ENCODE measurements around the gene FAM216A.
"Not testable (repeated sequence)": the region's sequence is repeated elsewhere in the genome, so short reads cannot be mapped to it uniquely, and the experiment has no call there.

Gene FAM216A

DNA sequence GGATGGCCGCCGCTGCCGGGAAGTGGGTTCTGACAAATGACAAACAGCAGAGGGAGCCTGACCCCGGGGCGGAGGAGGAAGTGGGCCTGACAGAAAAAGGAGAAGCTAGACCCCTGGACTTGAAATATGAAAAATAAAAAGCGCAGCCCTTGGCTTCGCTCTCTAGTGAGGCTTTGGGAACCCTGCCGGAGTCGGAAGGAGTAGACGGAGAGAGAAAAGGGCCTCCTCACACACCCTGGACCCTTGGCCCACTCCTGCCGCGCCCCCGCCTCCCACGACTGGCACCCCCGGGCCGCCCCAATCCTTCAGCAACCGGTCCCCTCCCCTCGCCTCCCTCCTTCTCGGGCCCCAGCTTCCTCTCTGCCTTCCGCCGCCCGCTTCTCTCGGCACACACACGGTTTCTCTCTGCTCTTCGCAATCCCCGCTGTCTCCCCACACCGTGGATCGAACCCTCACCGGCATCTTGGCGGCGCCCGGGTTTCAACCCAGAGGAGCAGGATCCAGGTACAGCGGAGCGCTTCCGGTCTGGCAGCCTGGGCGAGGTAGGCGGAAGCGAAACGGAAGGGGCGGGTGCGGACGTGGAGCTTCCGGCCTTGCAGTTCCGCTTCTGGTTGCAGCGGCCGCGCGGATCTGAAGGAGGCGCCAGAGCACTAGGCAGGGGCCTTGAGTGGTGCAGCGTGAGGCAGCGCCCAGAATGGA is 18.7 kb upstream of the FAM216A start, which contains the start of gene ARPC3:
Gene ARPC3 (minus strand): TSS at position 539 of the 699 bp plus-strand sequence. CDS start 77 bp downstream, at position 462.
- Histone ChIP-seq H3K4me3 (ENCODE audit: low read depth, low read length) (peak within 1 kb of the TSS; percentile 91), H3K36me3 (ENCODE audit: insufficient read depth, low read length) (peaks cover 5% of the 10 kb centered on the region; the same call in 1 of the 2 replicates), H3K79me2 (ENCODE audit: control insufficient read depth, insufficient read depth, low read length, unreplicated experiment) (peaks cover 49% of the 10 kb centered on the region), H3K27ac (ENCODE audit: low read depth, low read length) (peak within 1 kb of the TSS; percentile 81), H3K4me1 (ENCODE audit: control insufficient read depth, insufficient read depth, low read length, unreplicated experiment) (peaks cover 4% of the 10 kb centered on the region), H2AFZ (ENCODE audit: low read length, unreplicated experiment) (peak within 1 kb of the TSS; percentile 64), H3K27me3 (ENCODE audit: insufficient read depth, low read length) (no peaks in the 10 kb centered on the region)

DNA sequence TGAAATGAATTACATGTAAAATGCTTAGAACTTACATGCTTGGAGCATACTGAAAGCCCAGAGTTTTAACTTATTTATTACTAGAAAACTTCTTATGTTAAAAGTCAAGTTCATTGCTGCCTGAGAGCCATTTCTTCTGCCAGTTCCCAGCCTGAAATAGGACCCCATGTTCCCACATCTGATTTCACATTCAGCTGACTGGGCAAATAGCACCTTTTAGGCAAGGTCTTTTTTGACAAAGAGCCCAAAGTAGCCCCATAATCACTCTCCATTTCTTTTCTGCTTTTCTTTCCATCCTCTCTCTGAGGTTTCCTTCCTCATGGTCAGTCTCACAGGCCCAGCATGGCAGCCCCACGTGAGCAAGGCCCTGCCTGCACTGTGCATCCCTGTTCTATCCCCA is 17.4 kb upstream of the FAM216A start:
- H2AFZ ChIP-seq (ENCODE audit: low read length, unreplicated experiment) = no peak overlapping the region
- H3K4me3 ChIP-seq (ENCODE audit: low read depth, low read length) = no peak overlapping the region
- peaks cover 7% of the 10 kb centered on the region; the same call in 1 of the 2 replicates for H3K36me3 ChIP-seq (ENCODE audit: insufficient read depth, low read length)
- H3K27me3 ChIP-seq (ENCODE audit: insufficient read depth, low read length) = no peaks in the 10 kb centered on the region
- H3K79me2 ChIP-seq (ENCODE audit: control insufficient read depth, insufficient read depth, low read length, unreplicated experiment) = peaks cover 36% of the 10 kb centered on the region
- H3K4me1 ChIP-seq (ENCODE audit: control insufficient read depth, insufficient read depth, low read length, unreplicated experiment) = peaks cover 4% of the 10 kb centered on the region
- no peak overlapping the region for H3K27ac ChIP-seq (ENCODE audit: low read depth, low read length)

DNA sequence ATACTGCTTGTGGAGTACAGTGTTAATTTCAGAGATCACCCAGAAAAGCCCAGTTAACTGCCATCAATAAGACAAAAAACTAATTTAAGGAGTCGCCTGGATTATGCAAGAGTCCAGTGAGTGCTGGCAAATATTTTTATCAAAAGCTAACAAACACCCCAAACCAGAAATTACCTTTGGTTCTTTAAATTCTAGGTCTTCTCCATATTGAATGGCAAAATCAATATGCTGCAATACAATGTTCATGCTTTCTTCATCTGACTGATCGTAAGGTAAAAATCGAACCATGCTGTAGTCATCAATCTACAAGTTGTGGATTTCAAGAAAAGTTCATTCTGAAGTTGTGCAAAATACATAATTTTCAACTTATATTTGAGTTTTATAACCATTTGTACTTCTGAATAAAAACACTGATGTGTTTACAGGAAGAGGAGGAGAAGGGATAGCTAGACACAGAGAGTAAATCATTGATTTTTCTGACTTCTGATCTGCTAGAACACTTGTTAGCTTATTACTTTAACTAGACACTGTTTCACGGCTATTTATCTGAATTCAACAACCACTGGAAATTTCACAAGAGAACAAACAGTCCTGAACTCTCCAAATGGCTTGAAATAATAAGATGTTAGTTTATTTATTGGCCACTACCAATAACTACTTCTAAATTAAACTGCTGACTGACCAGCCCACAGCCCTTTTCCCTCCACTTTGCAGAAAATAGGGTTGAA is 14.9 kb upstream of the FAM216A start:
- Histone ChIP-seq H3K4me1 (ENCODE audit: control insufficient read depth, insufficient read depth, low read length, unreplicated experiment) (peaks cover 4% of the 10 kb centered on the region), H2AFZ (ENCODE audit: low read length, unreplicated experiment) (no peak overlapping the region), H3K27ac (ENCODE audit: low read depth, low read length) (no peak overlapping the region), H3K27me3 (ENCODE audit: insufficient read depth, low read length) (no peaks in the 10 kb centered on the region), H3K79me2 (ENCODE audit: control insufficient read depth, insufficient read depth, low read length, unreplicated experiment) (peaks cover 14% of the 10 kb centered on the region), H3K36me3 (ENCODE audit: insufficient read depth, low read length) (peaks cover 7% of the 10 kb centered on the region; the same call in 1 of the 2 replicates), H3K4me3 (ENCODE audit: low read depth, low read length) (no peak overlapping the region)

DNA sequence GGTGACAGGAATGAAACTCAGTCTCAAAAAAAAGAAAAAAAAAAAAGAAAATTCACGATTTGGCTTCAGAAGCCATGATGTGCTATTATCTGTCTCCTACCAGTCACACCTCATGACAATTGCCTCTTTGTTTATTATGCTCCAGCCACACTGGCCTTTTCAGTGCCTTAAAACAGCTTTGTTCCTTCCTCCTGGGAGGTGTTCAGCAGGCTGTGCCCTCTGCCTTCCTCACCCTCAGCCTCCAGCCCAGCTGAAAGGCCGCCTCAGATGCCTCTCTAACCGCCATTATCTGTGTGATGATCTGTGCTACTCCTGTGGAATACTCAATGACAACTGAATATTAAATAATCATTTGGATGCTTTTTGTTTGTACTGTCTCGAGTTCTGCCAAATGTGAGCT is 9.9 kb upstream of the FAM216A start:
- Histone ChIP-seq H2AFZ (ENCODE audit: low read length, unreplicated experiment) (no peak overlapping the region), H3K79me2 (ENCODE audit: control insufficient read depth, insufficient read depth, low read length, unreplicated experiment) (no peaks in the 10 kb centered on the region), H3K27me3 (ENCODE audit: insufficient read depth, low read length) (no peaks in the 10 kb centered on the region), H3K36me3 (ENCODE audit: insufficient read depth, low read length) (peaks cover 15% of the 10 kb centered on the region; the same call in 1 of the 2 replicates), H3K27ac (ENCODE audit: low read depth, low read length) (no peak overlapping the region), H3K4me3 (ENCODE audit: low read depth, low read length) (no peak overlapping the region), H3K4me1 (ENCODE audit: control insufficient read depth, insufficient read depth, low read length, unreplicated experiment) (no peaks in the 10 kb centered on the region)

DNA sequence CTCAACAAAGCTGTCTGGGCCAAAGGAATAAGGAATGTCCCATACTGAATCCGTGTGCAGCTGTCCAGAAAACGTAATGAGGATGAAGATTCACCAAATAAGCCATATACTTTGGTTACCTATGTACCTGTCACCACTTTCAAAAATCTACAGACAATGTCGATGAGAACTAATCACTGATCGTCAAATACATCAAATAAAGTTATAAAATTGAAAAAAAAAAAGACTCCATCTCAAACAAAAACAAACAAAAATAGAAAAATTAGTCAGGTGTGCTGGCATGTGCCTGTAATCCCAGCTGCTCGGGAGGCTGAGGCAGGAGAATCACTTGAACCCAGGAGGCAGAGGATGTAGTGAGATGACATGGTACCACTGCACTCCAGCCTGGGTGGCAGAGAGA is 7.5 kb upstream of the FAM216A start:
- H3K27me3 ChIP-seq (ENCODE audit: insufficient read depth, low read length); H3K79me2 ChIP-seq (ENCODE audit: control insufficient read depth, insufficient read depth, low read length, unreplicated experiment); H2AFZ ChIP-seq (ENCODE audit: low read length, unreplicated experiment); H3K4me3 ChIP-seq (ENCODE audit: low read depth, low read length); H3K4me1 ChIP-seq (ENCODE audit: control insufficient read depth, insufficient read depth, low read length, unreplicated experiment); H3K27ac ChIP-seq (ENCODE audit: low read depth, low read length); H3K36me3 ChIP-seq (ENCODE audit: insufficient read depth, low read length): not testable (repeated sequence)

DNA sequence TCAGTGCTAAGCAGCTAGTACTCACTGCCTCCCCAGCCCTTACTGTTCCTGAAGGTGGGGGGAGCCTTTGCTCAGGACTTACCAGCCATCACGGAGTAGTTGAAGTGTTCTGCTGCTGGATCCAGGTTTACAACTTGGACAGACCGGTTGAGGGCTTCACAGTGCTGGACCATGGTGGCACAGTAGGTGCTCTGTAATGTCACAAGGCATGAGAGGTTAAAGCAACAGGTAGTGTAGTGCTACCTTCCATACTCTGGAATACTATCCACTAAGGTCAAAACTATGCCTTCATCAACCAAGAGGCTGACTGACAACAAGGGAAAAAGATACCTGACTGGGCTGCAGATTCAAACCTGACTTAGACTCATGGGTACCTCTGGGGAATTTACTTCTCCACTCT is 3.6 kb upstream of the FAM216A start:
- Histone ChIP-seq H3K79me2 (ENCODE audit: control insufficient read depth, insufficient read depth, low read length, unreplicated experiment) (peaks cover 27% of the 10 kb centered on the region), H3K4me1 (ENCODE audit: control insufficient read depth, insufficient read depth, low read length, unreplicated experiment) (peaks cover 14% of the 10 kb centered on the region), H3K36me3 (ENCODE audit: insufficient read depth, low read length) (peaks cover 3% of the 10 kb centered on the region; the same call in 1 of the 2 replicates), H3K4me3 (ENCODE audit: low read depth, low read length) (no peak overlapping the region), H3K27me3 (ENCODE audit: insufficient read depth, low read length) (no peaks in the 10 kb centered on the region), H2AFZ (ENCODE audit: low read length, unreplicated experiment) (no peak overlapping the region), H3K27ac (ENCODE audit: low read depth, low read length) (no peak overlapping the region)

DNA sequence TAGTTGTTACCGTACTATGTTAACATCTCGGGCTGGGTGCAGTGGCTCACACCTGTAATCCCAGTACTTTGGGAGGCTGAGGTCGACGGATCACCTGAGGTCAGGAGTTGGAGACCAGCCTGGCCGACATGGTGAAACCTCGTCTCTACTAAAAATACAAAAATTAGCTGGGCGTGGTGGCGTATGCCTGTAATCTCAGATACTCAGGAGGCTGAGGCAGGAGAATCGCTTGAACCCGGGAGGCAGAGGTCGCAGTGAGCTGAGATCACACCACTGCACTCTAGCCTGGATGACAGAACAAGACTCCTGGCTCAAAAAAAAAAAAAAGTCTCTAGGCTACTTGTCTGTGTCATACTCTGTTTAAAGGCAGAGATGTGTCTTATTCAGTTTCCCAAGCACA is 2.9 kb upstream of the FAM216A start:
- H3K27me3 ChIP-seq (ENCODE audit: insufficient read depth, low read length); H3K36me3 ChIP-seq (ENCODE audit: insufficient read depth, low read length); H3K4me3 ChIP-seq (ENCODE audit: low read depth, low read length); H2AFZ ChIP-seq (ENCODE audit: low read length, unreplicated experiment); H3K27ac ChIP-seq (ENCODE audit: low read depth, low read length): not testable (repeated sequence)
- peaks cover 35% of the 10 kb centered on the region for H3K79me2 ChIP-seq (ENCODE audit: control insufficient read depth, insufficient read depth, low read length, unreplicated experiment)
- peaks cover 14% of the 10 kb centered on the region for H3K4me1 ChIP-seq (ENCODE audit: control insufficient read depth, insufficient read depth, low read length, unreplicated experiment)

DNA sequence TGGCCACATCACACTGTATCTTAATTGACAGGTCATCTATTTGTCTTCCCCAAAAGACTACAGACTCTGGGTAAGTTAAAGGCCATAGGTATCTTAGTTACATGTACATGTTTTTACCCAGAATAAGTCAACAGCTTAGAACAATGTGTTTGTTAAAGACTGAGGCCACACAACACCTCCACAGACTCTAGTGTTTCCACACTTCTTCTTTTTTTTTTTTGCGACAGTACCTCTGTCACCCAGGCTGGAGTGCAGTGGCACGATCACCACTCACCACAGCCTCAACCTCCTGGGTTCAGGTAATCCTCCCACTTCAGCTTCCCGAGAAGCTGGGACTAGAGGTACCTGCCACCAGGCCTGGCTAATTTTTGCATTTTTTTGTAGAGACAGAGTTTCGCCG is 1.9 kb upstream of the FAM216A start:
- Histone ChIP-seq H3K4me1 (ENCODE audit: control insufficient read depth, insufficient read depth, low read length, unreplicated experiment) (peaks cover 14% of the 10 kb centered on the region), H3K4me3 (ENCODE audit: low read depth, low read length) (peak overlapping the region; percentile 95), H3K27ac (ENCODE audit: low read depth, low read length) (no peak overlapping the region), H3K36me3 (ENCODE audit: insufficient read depth, low read length) (no peaks in the 10 kb centered on the region), H3K27me3 (ENCODE audit: insufficient read depth, low read length) (no peaks in the 10 kb centered on the region), H2AFZ (ENCODE audit: low read length, unreplicated experiment) (no peak overlapping the region), H3K79me2 (ENCODE audit: control insufficient read depth, insufficient read depth, low read length, unreplicated experiment) (peaks cover 45% of the 10 kb centered on the region)

DNA sequence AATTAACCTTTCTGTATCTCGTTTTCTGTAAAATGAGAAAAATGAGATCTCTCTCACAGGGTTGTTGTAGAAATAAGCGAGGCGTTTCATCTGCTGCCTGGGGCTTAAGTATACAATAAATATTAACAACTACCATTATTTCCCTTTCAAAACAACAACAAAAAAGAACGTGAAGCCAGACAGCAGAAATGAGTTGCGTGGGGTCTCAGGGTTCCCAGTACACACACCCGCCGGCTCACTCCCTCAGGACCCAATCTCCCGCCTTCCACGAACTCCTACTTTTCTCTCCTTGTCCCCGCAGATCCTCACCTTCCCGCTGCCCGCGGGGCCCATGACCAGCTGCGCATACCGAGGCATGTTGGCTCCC is 815 bp upstream of the FAM216A start:
- H2AFZ ChIP-seq (ENCODE audit: low read length, unreplicated experiment) = peak overlapping the region; percentile 99

DNA sequence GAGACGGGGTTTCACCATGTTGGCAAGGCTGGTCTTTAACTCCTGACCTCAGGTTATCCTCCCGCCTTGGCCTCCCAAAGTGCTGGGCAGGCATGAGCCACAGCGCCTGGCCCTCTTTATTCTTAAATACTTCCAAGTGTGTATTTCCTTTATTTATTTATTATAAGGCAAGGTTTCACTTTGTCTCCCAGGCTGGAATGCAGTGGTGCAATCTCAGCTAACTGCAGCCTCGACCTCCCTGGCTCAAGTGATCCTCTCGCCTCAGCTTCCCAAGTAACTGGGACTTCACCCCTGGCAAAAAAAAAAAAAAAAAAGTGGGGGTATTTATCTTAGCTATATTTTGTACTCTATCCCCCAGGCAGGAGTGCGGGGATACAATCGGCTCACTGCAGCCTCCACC is 6.8 kb downstream of the FAM216A start:
- no peak overlapping the region for H2AFZ ChIP-seq (ENCODE audit: low read length, unreplicated experiment)
- H3K4me3 ChIP-seq (ENCODE audit: low read depth, low read length) = no peak overlapping the region
- H3K27ac ChIP-seq (ENCODE audit: low read depth, low read length) = no peak overlapping the region
- peaks cover 6% of the 10 kb centered on the region; the same call in 1 of the 2 replicates for H3K36me3 ChIP-seq (ENCODE audit: insufficient read depth, low read length)
- no peaks in the 10 kb centered on the region for H3K27me3 ChIP-seq (ENCODE audit: insufficient read depth, low read length)
- H3K4me1 ChIP-seq (ENCODE audit: control insufficient read depth, insufficient read depth, low read length, unreplicated experiment) = no peaks in the 10 kb centered on the region
- H3K79me2 ChIP-seq (ENCODE audit: control insufficient read depth, insufficient read depth, low read length, unreplicated experiment) = peaks cover 23% of the 10 kb centered on the region

More for the DNA sequence above, 815 bp upstream of the FAM216A start:
- Histone ChIP-seq H3K27me3 (ENCODE audit: insufficient read depth, low read length) (no peaks in the 10 kb centered on the region), H3K4me3 (ENCODE audit: low read depth, low read length) (peak overlapping the region; percentile 95), H3K79me2 (ENCODE audit: control insufficient read depth, insufficient read depth, low read length, unreplicated experiment) (peaks cover 51% of the 10 kb centered on the region), H3K36me3 (ENCODE audit: insufficient read depth, low read length) (no peaks in the 10 kb centered on the region), H3K27ac (ENCODE audit: low read depth, low read length) (peak overlapping the region; percentile 85), H3K4me1 (ENCODE audit: control insufficient read depth, insufficient read depth, low read length, unreplicated experiment) (peaks cover 14% of the 10 kb centered on the region)
